WTC11 (cell line): ENCODE results near the gene TMEM100. TPM values are rescaled to one million over a fixed set of nuclear protein-coding genes. Genes with fewer than 3 reads are reported as not detected.

Experiments
- ATAC-seq: fragments of 200-7000 bp; cut with Tn5 transposase; 2 replicates; pipeline ENCODE4 v1.10.0; 2021; ENCODE audit warnings: mild to moderate bottlenecking, moderate library complexity
- CTCF ChIA-PET: fragments of 300-600 bp; sonication (Branson Sonifier 250); formaldehyde crosslinking; loops from one replicate; lab custom pipeline; 2021; ENCODE audit warnings: antibody characterized with exemption; lab: Charles Lee
- POLR2A ChIA-PET: fragments of 350-600 bp; sonication (Branson Sonifier 250); formaldehyde crosslinking; loops from one replicate; lab custom pipeline; 2021; ENCODE audit warnings: antibody characterized with exemption; lab: Charles Lee
- DNase-seq: peaks from one replicate; pipeline ENCODE4 v3.0.0; 2021; ENCODE audit warnings: low spot score
- H3K27ac Mint-ChIP-seq: 2 replicates; pipeline ENCODE4 v1.8.0; 2021; ENCODE audit warnings: mixed read lengths
- H3K27me3 Mint-ChIP-seq: 2 replicates; pipeline ENCODE4 v1.8.0; 2021; ENCODE audit warnings: low read depth, mild to moderate bottlenecking, moderate library complexity, mixed read lengths
- H3K36me3 Mint-ChIP-seq: 2 replicates; pipeline ENCODE4 v1.8.0; 2021; ENCODE audit warnings: mixed read lengths
- H3K4me1 Mint-ChIP-seq: 2 replicates; pipeline ENCODE4 v1.8.0; 2022; ENCODE audit warnings: mixed read lengths
- H3K4me3 Mint-ChIP-seq: 2 replicates; pipeline ENCODE4 v1.8.0; 2021; ENCODE audit warnings: mild to moderate bottlenecking, moderate library complexity, mixed read lengths
- H3K9me3 Mint-ChIP-seq: 2 replicates; pipeline ENCODE4 v1.8.0; 2021; ENCODE audit warnings: mixed read lengths
- CREB1 ChIP-seq: sonication (generic); formaldehyde crosslinking; IDR thresholded peaks from 2 replicates; pipeline ENCODE4 v1.8.0; 2023; ENCODE audit warnings: mild to moderate bottlenecking, missing genetic modification reagents
- IRF2 ChIP-seq: sonication (generic); formaldehyde crosslinking; IDR thresholded peaks from 2 replicates; pipeline ENCODE4 v1.8.0; 2022; ENCODE audit warnings: low read depth, missing genetic modification reagents, borderline replicate concordance
- JAZF1 ChIP-seq: fragments of 250-450 bp; sonication (Bioruptor Pico); IDR thresholded peaks from 2 replicates; pipeline ENCODE4 v1.9.0; 2021; ENCODE audit warnings: moderate library complexity, mild to moderate bottlenecking, inconsistent platforms
- MXD4 ChIP-seq: fragments of 250-450 bp; sonication (Bioruptor Pico); IDR thresholded peaks from 2 replicates; pipeline ENCODE4 v1.8.0; 2021; ENCODE audit warnings: mild to moderate bottlenecking, moderate library complexity, borderline replicate concordance
- MYBL2 ChIP-seq: sonication (generic); formaldehyde crosslinking; IDR thresholded peaks from 2 replicates; pipeline ENCODE4 v1.8.1; 2023; ENCODE audit warnings: mild to moderate bottlenecking, moderate library complexity, missing genetic modification reagents
- NR1H2 ChIP-seq: sonication (generic); formaldehyde crosslinking; IDR thresholded peaks from 2 replicates; pipeline ENCODE4 v1.9.0; 2021; ENCODE audit warnings: mild to moderate bottlenecking, moderate library complexity, missing genetic modification reagents
- PRRX2 ChIP-seq: fragments of 250-450 bp; sonication (Bioruptor Pico); IDR thresholded peaks from 2 replicates; pipeline ENCODE4 v1.8.0; 2021; ENCODE audit warnings: mild to moderate bottlenecking
- SMAD4 ChIP-seq: sonication (generic); formaldehyde crosslinking; IDR thresholded peaks from 2 replicates; pipeline ENCODE4 v1.8.0; 2022; ENCODE audit warnings: mild to moderate bottlenecking, missing genetic modification reagents
- SP1 ChIP-seq: sonication (generic); formaldehyde crosslinking; conservative IDR thresholded peaks from 2 replicates; pipeline ENCODE4 v1.8.1; 2022; ENCODE audit warnings: missing genetic modification reagents
- TEAD4 ChIP-seq: sonication (generic); formaldehyde crosslinking; IDR thresholded peaks from 2 replicates; pipeline ENCODE4 v1.8.0; 2022; ENCODE audit warnings: mild to moderate bottlenecking, missing genetic modification reagents
- USF1 ChIP-seq: sonication (generic); formaldehyde crosslinking; IDR thresholded peaks from 2 replicates; pipeline ENCODE4 v1.8.0; 2022; ENCODE audit warnings: mild to moderate bottlenecking, missing genetic modification reagents
- ZBTB21 ChIP-seq: sonication (generic); formaldehyde crosslinking; IDR thresholded peaks from 2 replicates; pipeline ENCODE4 v1.8.1; 2023; ENCODE audit warnings: mild to moderate bottlenecking, missing genetic modification reagents, borderline replicate concordance
- ZNF232 ChIP-seq: sonication (generic); formaldehyde crosslinking; IDR thresholded peaks from 2 replicates; pipeline ENCODE4 v1.8.0; 2022; ENCODE audit warnings: mild to moderate bottlenecking, missing genetic modification reagents
- ZNF396 ChIP-seq: fragments of 250-450 bp; sonication (Bioruptor Pico); IDR thresholded peaks from 2 replicates; pipeline ENCODE4 v1.8.0; 2021; ENCODE audit warnings: mild to moderate bottlenecking, moderate library complexity, borderline replicate concordance
- ZNF416 ChIP-seq: fragments of 250-450 bp; sonication (Bioruptor Pico); IDR thresholded peaks from 2 replicates; pipeline ENCODE4 v1.9.0; 2021; ENCODE audit warnings: mild to moderate bottlenecking, inconsistent platforms
- ZNF423 ChIP-seq: fragments of 250-450 bp; sonication (Bioruptor Pico); IDR thresholded peaks from 2 replicates; pipeline ENCODE4 v2.1.2; 2022; ENCODE audit warnings: mild to moderate bottlenecking, moderate library complexity
- total RNA-seq: library from RNA; stranded (reverse); gene quantifications from 3 replicates; pipeline ENCODE4 v1.2.3, GENCODE V29; 2021
- TF ChIP-seq, protein P1 (sequence below): sonication (generic); formaldehyde crosslinking; IDR thresholded peaks from 2 replicates; pipeline ENCODE4 v1.8.1; 2022; ENCODE audit warnings: mild to moderate bottlenecking, missing genetic modification reagents, moderate library complexity, borderline replicate concordance
- TF ChIP-seq, protein P2 (sequence below): sonication (generic); formaldehyde crosslinking; IDR thresholded peaks from 2 replicates; pipeline ENCODE4 v1.8.1; 2023; ENCODE audit warnings: mild to moderate bottlenecking, missing genetic modification reagents, borderline replicate concordance
- TF ChIP-seq, protein P3 (sequence below): fragments of 250-450 bp; sonication (Bioruptor Pico); IDR thresholded peaks from 2 replicates; pipeline ENCODE4 v1.8.0; 2021; ENCODE audit warnings: mild to moderate bottlenecking

Gene TMEM100
- total RNA-seq, 1 experiment from 2014 or later, result 1.1 TPM

DNA sequence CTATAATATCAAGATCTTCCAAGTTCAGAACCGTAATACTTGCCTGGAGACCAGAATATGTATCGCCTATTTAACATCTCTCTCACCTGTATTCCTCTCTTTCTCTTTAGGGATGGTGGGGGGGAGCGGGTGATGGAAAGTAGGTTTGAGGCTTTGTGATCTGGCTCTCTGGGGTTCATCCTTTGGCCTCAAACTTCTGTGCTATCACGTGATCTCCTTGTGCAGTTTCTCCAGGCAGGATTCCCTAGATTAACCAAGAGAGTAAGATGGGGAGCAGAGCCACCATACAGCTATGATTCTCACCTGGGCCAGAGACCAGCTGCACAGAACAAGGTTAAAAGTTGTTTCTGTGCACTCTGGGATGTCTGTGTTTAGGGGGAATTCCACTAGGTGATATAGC, 5.2 kb downstream of the TMEM100 start:
- Mint-ChIP-seq H3K36me3 (no peaks in the 10 kb centered on the region), H3K4me3 (no peak overlapping the region), H3K27ac (no peak overlapping the region), H3K9me3 (no peaks in the 10 kb centered on the region), H3K27me3 (no peaks in the 10 kb centered on the region), H3K4me1 (peaks cover 15% of the 10 kb centered on the region)
- CTCF ChIA-PET, result interaction anchor here (0.6 to 3.1 kb wide), 22 partner anchors 8 to 193 kb away, joined by 3 to 21 read pairs (median 6); partner anchors contain the start of gene PCTP
- no peak for TF ChIP-seq SP1 (CRISPR knock-in tag)
- no peak for TF ChIP-seq ZBTB21 (CRISPR knock-in tag)
- TF ChIP-seq SMAD4, result no peak
- no peak for TF ChIP-seq ZNF396 (CRISPR knock-in tag)
- TF ChIP-seq ZNF423 (CRISPR knock-in tag), result no peak
- ATAC-seq (no peak), DNase-seq (no peak)
- POLR2A ChIA-PET, result no interaction called here

- ATAC-seq (no peak), DNase-seq (no peak)
These were observed 11.7 kb downstream of the TMEM100 start for GRCh38 chr17:55710829-55711496.

DNA sequence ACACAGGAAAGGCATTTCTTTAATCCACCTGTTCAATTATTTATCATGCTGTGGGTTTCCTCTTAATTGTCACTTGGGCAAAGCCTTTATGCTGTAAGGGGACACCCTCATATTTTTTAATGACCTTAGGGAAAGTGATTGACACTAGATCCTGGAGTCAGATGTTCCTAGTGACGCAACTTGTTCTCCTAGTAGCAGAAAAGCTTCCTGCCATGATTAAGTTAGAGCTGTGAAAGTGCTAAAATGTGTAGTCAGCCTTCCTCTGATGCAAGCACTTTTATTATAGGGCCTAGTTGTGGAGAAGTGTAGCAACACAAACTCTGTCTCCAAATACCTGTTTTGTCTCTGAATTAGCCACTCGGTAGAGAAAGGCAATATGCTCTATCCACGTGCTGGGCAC, 12.3 kb downstream of the TMEM100 start:
- ChIA-PET POLR2A (no interaction called here), CTCF (no interaction called here)
- ATAC-seq, result no peak
- Mint-ChIP-seq H3K4me1 (peaks cover 35% of the 10 kb centered on the region), H3K9me3 (no peaks in the 10 kb centered on the region), H3K36me3 (no peaks in the 10 kb centered on the region), H3K4me3 (no peak overlapping the region), H3K27me3 (no peaks in the 10 kb centered on the region), H3K27ac (no peak overlapping the region)
- TF ChIP-seq CREB1 (CRISPR knock-in tag), result no peak
- TF ChIP-seq TEAD4 (CRISPR knock-in tag), result no peak
- TF ChIP-seq IRF2 (CRISPR knock-in tag), result no peak
- no peak for TF ChIP-seq ZBTB21 (CRISPR knock-in tag)
- TF ChIP-seq MYBL2 (CRISPR knock-in tag), result no peak
- TF ChIP-seq, protein P1, sequence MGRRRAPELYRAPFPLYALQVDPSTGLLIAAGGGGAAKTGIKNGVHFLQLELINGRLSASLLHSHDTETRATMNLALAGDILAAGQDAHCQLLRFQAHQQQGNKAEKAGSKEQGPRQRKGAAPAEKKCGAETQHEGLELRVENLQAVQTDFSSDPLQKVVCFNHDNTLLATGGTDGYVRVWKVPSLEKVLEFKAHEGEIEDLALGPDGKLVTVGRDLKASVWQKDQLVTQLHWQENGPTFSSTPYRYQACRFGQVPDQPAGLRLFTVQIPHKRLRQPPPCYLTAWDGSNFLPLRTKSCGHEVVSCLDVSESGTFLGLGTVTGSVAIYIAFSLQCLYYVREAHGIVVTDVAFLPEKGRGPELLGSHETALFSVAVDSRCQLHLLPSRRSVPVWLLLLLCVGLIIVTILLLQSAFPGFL (CRISPR knock-in tag), result no peak
- TF ChIP-seq MXD4 (CRISPR knock-in tag), result no peak
- no peak for TF ChIP-seq JAZF1 (CRISPR knock-in tag)
- TF ChIP-seq PRRX2 (CRISPR knock-in tag), result no peak
- TF ChIP-seq ZNF396 (CRISPR knock-in tag), result no peak
- TF ChIP-seq, protein P2, sequence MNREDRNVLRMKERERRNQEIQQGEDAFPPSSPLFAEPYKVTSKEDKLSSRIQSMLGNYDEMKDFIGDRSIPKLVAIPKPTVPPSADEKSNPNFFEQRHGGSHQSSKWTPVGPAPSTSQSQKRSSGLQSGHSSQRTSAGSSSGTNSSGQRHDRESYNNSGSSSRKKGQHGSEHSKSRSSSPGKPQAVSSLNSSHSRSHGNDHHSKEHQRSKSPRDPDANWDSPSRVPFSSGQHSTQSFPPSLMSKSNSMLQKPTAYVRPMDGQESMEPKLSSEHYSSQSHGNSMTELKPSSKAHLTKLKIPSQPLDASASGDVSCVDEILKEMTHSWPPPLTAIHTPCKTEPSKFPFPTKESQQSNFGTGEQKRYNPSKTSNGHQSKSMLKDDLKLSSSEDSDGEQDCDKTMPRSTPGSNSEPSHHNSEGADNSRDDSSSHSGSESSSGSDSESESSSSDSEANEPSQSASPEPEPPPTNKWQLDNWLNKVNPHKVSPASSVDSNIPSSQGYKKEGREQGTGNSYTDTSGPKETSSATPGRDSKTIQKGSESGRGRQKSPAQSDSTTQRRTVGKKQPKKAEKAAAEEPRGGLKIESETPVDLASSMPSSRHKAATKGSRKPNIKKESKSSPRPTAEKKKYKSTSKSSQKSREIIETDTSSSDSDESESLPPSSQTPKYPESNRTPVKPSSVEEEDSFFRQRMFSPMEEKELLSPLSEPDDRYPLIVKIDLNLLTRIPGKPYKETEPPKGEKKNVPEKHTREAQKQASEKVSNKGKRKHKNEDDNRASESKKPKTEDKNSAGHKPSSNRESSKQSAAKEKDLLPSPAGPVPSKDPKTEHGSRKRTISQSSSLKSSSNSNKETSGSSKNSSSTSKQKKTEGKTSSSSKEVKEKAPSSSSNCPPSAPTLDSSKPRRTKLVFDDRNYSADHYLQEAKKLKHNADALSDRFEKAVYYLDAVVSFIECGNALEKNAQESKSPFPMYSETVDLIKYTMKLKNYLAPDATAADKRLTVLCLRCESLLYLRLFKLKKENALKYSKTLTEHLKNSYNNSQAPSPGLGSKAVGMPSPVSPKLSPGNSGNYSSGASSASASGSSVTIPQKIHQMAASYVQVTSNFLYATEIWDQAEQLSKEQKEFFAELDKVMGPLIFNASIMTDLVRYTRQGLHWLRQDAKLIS (CRISPR knock-in tag), result no peak
- DNase-seq, result no peak

More at GRCh38 chr17:55710829-55711496, 11.7 kb downstream of the TMEM100 start:
- Mint-ChIP-seq H3K27me3 (no peaks in the 10 kb centered on the region), H3K36me3 (no peaks in the 10 kb centered on the region), H3K9me3 (no peaks in the 10 kb centered on the region), H3K27ac (no peak overlapping the region), H3K4me3 (no peak overlapping the region), H3K4me1 (peaks cover 32% of the 10 kb centered on the region)
- ChIA-PET CTCF (no interaction called here), POLR2A (no interaction called here)
- TF ChIP-seq ZNF416 (no peak), NR1H2 (CRISPR knock-in tag) (no peak), TEAD4 (CRISPR knock-in tag) (no peak), ZNF232 (CRISPR knock-in tag) (no peak), USF1 (CRISPR knock-in tag) (no peak)
- TF ChIP-seq, protein P3, sequence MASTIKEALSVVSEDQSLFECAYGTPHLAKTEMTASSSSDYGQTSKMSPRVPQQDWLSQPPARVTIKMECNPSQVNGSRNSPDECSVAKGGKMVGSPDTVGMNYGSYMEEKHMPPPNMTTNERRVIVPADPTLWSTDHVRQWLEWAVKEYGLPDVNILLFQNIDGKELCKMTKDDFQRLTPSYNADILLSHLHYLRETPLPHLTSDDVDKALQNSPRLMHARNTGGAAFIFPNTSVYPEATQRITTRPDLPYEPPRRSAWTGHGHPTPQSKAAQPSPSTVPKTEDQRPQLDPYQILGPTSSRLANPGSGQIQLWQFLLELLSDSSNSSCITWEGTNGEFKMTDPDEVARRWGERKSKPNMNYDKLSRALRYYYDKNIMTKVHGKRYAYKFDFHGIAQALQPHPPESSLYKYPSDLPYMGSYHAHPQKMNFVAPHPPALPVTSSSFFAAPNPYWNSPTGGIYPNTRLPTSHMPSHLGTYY (CRISPR knock-in tag), result no peak
